HL-60 (cell line): ENCODE measurements around the gene PPM1H.

ENCODE experiments used
- CTCF ChIP-seq: IDR thresholded peaks from one replicate; pipeline ENCODE4 v1.5.1; 2011; ENCODE audit warnings: low read length, control low read depth, inconsistent platforms; ENCODE audit not compliant: insufficient read depth
- GABPA ChIP-seq: IDR thresholded peaks from 2 replicates; pipeline ENCODE4 v1.6.1; 2012; ENCODE audit warnings: low read depth
- POLR2AphosphoS5 ChIP-seq: IDR thresholded peaks from 2 replicates; pipeline ENCODE4 v1.6.1; 2012; ENCODE audit warnings: low read depth
- REST ChIP-seq: IDR thresholded peaks from 2 replicates; pipeline ENCODE4 v1.6.1; 2012; ENCODE audit warnings: low read depth; ENCODE audit not compliant: insufficient replicate concordance
- SPI1 ChIP-seq: IDR thresholded peaks from 2 replicates; pipeline ENCODE4 v1.6.1; 2012; ENCODE audit warnings: low read depth, mild to moderate bottlenecking, borderline replicate concordance

- TF ChIP-seq CTCF (no peak), SPI1 (no peak), REST (no peak), POLR2AphosphoS5 (no peak), GABPA (no peak)
Measured at GRCh38 chr12:62694116-62694515, 240.8 kb downstream of the PPM1H start.
